RWPE2 (cell line): ENCODE measurements around the gene JAM2.

Experiments used
- ATAC-seq: fragments of 200-7000 bp; cut with Tn5 transposase; 3 replicates; pipeline ENCODE4 v1.9.1; 2021; ENCODE audit warnings: low read depth
- DNase-seq: peaks from one replicate; pipeline ENCODE4 v3.0.0-alpha.2; 2020; ENCODE audit warnings: low spot score
- H3K27ac ChIP-seq: fragments of 450-650 bp; 2 replicates; pipeline ENCODE4 v1.5.1; 2017; ENCODE audit warnings: mild to moderate bottlenecking; ENCODE audit not compliant: poor library complexity, severe bottlenecking
- H3K27me3 ChIP-seq: fragments of 250-450 bp; sonication (Bioruptor Pico); 2 replicates; pipeline ENCODE4 v1.5.1; 2021; ENCODE audit warnings: mild to moderate bottlenecking, moderate library complexity; ENCODE audit not compliant: insufficient read depth, poor library complexity, severe bottlenecking
- H3K36me3 ChIP-seq: fragments of 250-450 bp; sonication (Bioruptor Pico); 2 replicates; pipeline ENCODE4 v1.5.1; 2020; ENCODE audit warnings: low read depth, mild to moderate bottlenecking, moderate library complexity
- H3K4me1 ChIP-seq: fragments of 250-450 bp; sonication (Bioruptor Pico); 2 replicates; pipeline ENCODE4 v1.5.1; 2021; ENCODE audit warnings: mild to moderate bottlenecking, moderate library complexity; ENCODE audit not compliant: insufficient read depth, poor library complexity, severe bottlenecking
- H3K4me3 ChIP-seq: fragments of 250-450 bp; sonication (Bioruptor Pico); 2 replicates; pipeline ENCODE4 v1.5.1; 2021; ENCODE audit warnings: mild to moderate bottlenecking, moderate library complexity; ENCODE audit not compliant: severe bottlenecking
- H3K9me3 ChIP-seq: fragments of 250-450 bp; sonication (Bioruptor Pico); 2 replicates; pipeline ENCODE4 v1.5.1; 2021; ENCODE audit warnings: mild to moderate bottlenecking, moderate library complexity; ENCODE audit not compliant: severe bottlenecking
- TF ChIP-seq, protein P1 (sequence below): fragments of 450-650 bp; IDR thresholded peaks from one replicate; pipeline ENCODE4 v1.5.1; 2017; ENCODE audit warnings: mild to moderate bottlenecking, moderate library complexity; ENCODE audit not compliant: poor library complexity, severe bottlenecking

Gene JAM2

DNA sequence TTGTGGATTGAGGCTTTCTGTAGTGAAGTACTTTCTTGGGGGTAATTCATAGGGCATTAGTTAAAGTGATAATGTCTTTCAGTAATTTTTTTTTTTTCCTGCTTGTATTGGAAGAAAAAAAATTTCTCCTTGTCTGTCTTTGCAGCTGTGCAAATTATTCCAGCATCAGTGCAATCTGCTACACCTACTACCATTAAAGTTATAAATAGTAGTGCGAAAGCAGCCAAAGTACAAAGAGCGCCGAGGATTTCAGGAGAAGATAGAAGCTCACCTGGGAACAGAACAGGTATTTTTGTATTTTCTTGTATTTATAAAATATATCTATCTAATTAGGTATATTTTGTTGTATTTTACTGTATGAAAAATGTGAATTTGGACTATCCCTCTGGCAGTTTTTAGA, 125.0 kb downstream of the JAM2 start:
- Histone ChIP-seq H3K4me1 (no peaks in the 10 kb centered on the region), H3K36me3 (peaks cover 63% of the 10 kb centered on the region), H3K4me3 (no peak overlapping the region), H3K9me3 (no peaks in the 10 kb centered on the region), H3K27me3 (no peaks in the 10 kb centered on the region), H3K27ac (no peak overlapping the region)
- ATAC-seq (no peak), DNase-seq (no peak)
- TF ChIP-seq, protein P1, sequence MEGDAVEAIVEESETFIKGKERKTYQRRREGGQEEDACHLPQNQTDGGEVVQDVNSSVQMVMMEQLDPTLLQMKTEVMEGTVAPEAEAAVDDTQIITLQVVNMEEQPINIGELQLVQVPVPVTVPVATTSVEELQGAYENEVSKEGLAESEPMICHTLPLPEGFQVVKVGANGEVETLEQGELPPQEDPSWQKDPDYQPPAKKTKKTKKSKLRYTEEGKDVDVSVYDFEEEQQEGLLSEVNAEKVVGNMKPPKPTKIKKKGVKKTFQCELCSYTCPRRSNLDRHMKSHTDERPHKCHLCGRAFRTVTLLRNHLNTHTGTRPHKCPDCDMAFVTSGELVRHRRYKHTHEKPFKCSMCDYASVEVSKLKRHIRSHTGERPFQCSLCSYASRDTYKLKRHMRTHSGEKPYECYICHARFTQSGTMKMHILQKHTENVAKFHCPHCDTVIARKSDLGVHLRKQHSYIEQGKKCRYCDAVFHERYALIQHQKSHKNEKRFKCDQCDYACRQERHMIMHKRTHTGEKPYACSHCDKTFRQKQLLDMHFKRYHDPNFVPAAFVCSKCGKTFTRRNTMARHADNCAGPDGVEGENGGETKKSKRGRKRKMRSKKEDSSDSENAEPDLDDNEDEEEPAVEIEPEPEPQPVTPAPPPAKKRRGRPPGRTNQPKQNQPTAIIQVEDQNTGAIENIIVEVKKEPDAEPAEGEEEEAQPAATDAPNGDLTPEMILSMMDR, result no peak
